EL (cell line): ENCODE data around the gene LTO1.

Source experiments
- DNase-seq: peaks from one replicate; pipeline ENCODE4 v3.0.0-alpha.2; 2016

LTO1 gene

GRCh38 chr11:69656536-69657455 is 18.4 kb downstream of the LTO1 start:
- no peak for DNase-seq

GRCh38 chr11:69655479-69656428 is 19.4 kb downstream of the LTO1 start:
- DNase-seq, result no peak

- DNase-seq, result no peak
Observed at GRCh38 chr11:69654660-69655478, 20.3 kb downstream of the LTO1 start.

GRCh38 chr11:69654001-69654659 is 21.0 kb downstream of the LTO1 start:
- DNase-seq, result no peak

- DNase-seq, result no peak
Observed at GRCh38 chr11:69653406-69653960, 21.7 kb downstream of the LTO1 start.

- no peak for DNase-seq
Observed at GRCh38 chr11:69652999-69653398, 22.2 kb downstream of the LTO1 start.

- no peak for DNase-seq
Observed at GRCh38 chr11:69651834-69652620, 23.1 kb downstream of the LTO1 start.

GRCh38 chr11:69650832-69651344 is 24.3 kb downstream of the LTO1 start:
- no peak for DNase-seq

- no peak for DNase-seq
Observed at GRCh38 chr11:69650081-69650831, 24.9 kb downstream of the LTO1 start.

GRCh38 chr11:69649576-69649900 is 25.6 kb downstream of the LTO1 start:
- no peak for DNase-seq

GRCh38 chr11:69648679-69649575 is 26.2 kb downstream of the LTO1 start:
- no peak for DNase-seq

GRCh38 chr11:69647761-69648497 is 27.2 kb downstream of the LTO1 start:
- DNase-seq, result no peak

GRCh38 chr11:69647390-69647748 is 27.8 kb downstream of the LTO1 start:
- no peak for DNase-seq

- DNase-seq, result no peak
Observed at GRCh38 chr11:69646493-69647389, 28.4 kb downstream of the LTO1 start.

GRCh38 chr11:69645801-69646492 is 29.2 kb downstream of the LTO1 start:
- DNase-seq, result no peak

GRCh38 chr11:69644962-69645675 is 30.0 kb downstream of the LTO1 start:
- DNase-seq, result no peak
